Nephron progenitor cell (in vitro differentiated cells): Measurements from ENCODE around the gene ABCG4.
"Not testable (repeated sequence)": the region's sequence is repeated elsewhere in the genome, so short reads cannot be mapped to it uniquely, and the experiment has no call there.

Experiments used
- DNase-seq: peaks from one replicate; pipeline ENCODE4 v3.0.0; 2021
- H3K27ac Mint-ChIP-seq: 2 replicates; pipeline ENCODE4 v1.8.0; 2021; ENCODE audit warnings: mild to moderate bottlenecking, moderate library complexity, mixed read lengths
- H3K27me3 Mint-ChIP-seq: 2 replicates; pipeline ENCODE4 v1.8.0; 2021; ENCODE audit warnings: mild to moderate bottlenecking, low read depth, mixed read lengths; ENCODE audit not compliant: poor library complexity
- H3K36me3 Mint-ChIP-seq: 2 replicates; pipeline ENCODE4 v1.8.0; 2021; ENCODE audit warnings: low read depth, mixed read lengths
- H3K4me1 Mint-ChIP-seq: 2 replicates; pipeline ENCODE4 v1.8.0; 2021; ENCODE audit warnings: mixed read lengths
- H3K4me3 Mint-ChIP-seq: 2 replicates; pipeline ENCODE4 v1.8.0; 2021; ENCODE audit warnings: mild to moderate bottlenecking, moderate library complexity, mixed read lengths
- H3K9me3 Mint-ChIP-seq: 2 replicates; pipeline ENCODE4 v1.8.0; 2021; ENCODE audit warnings: mild to moderate bottlenecking, moderate library complexity, mixed read lengths
- CTCF ChIP-seq: fragments of 200-600 bp; sonication (generic); IDR thresholded peaks from 2 replicates; pipeline ENCODE4 v1.5.0; 2021; ENCODE audit warnings: antibody characterized with exemption

Gene ABCG4

GRCh38 chr11:119180729-119181676, 32.2 kb downstream of the ABCG4 start:
- Mint-ChIP-seq H3K36me3 (peaks cover 22% of the 10 kb centered on the region), H3K27me3 (peaks cover 5% of the 10 kb centered on the region), H3K4me1 (peaks cover 16% of the 10 kb centered on the region), H3K27ac (no peak overlapping the region), H3K9me3 (no peaks in the 10 kb centered on the region), H3K4me3 (no peak overlapping the region)
- TF ChIP-seq CTCF, result no peak
- DNase-seq, result no peak

- no peak for DNase-seq
- TF ChIP-seq CTCF, result no peak
- H3K4me3 Mint-ChIP-seq, result no peak overlapping the region
- peaks cover 22% of the 10 kb centered on the region for H3K36me3 Mint-ChIP-seq
- no peak overlapping the region for H3K27ac Mint-ChIP-seq
- peaks cover 5% of the 10 kb centered on the region for H3K27me3 Mint-ChIP-seq
- no peaks in the 10 kb centered on the region for H3K9me3 Mint-ChIP-seq
- peaks cover 21% of the 10 kb centered on the region for H3K4me1 Mint-ChIP-seq
Observed at GRCh38 chr11:119181677-119182412, 33.0 kb downstream of the ABCG4 start.

GRCh38 chr11:119184399-119184798, 35.5 kb downstream of the ABCG4 start:
- Mint-ChIP-seq H3K36me3 (peaks cover 20% of the 10 kb centered on the region), H3K27me3 (peaks cover 13% of the 10 kb centered on the region), H3K27ac (peak overlapping the region; percentile 39), H3K4me1 (peaks cover 20% of the 10 kb centered on the region)
- H3K4me3 Mint-ChIP-seq, H3K9me3 Mint-ChIP-seq, DNase-seq: not testable (repeated sequence)

- Mint-ChIP-seq H3K27me3 (peaks cover 15% of the 10 kb centered on the region), H3K27ac (no peak overlapping the region), H3K4me3 (no peak overlapping the region), H3K9me3 (no peaks in the 10 kb centered on the region), H3K4me1 (peaks cover 36% of the 10 kb centered on the region), H3K36me3 (peaks cover 13% of the 10 kb centered on the region)
- TF ChIP-seq CTCF, result no peak
- DNase-seq, result no peak
Observed at GRCh38 chr11:119185981-119186634, 37.3 kb downstream of the ABCG4 start.

- TF ChIP-seq CTCF, result no peak
- H3K4me1 Mint-ChIP-seq, result peaks cover 36% of the 10 kb centered on the region
- no peak overlapping the region for H3K27ac Mint-ChIP-seq
- peaks cover 15% of the 10 kb centered on the region for H3K27me3 Mint-ChIP-seq
- peaks cover 12% of the 10 kb centered on the region for H3K36me3 Mint-ChIP-seq
- H3K9me3 Mint-ChIP-seq, result no peaks in the 10 kb centered on the region
- H3K4me3 Mint-ChIP-seq, result no peak overlapping the region
- no peak for DNase-seq
Observed at GRCh38 chr11:119187123-119187892, 38.5 kb downstream of the ABCG4 start.
